ENCODE measurements around the gene PLA2G2C. TPM values are rescaled to one million over a fixed set of nuclear protein-coding genes. Genes with fewer than 3 reads are reported as not detected.
"Not testable (repeated sequence)": the region's sequence is repeated elsewhere in the genome, so short reads cannot be mapped to it uniquely, and the experiment has no call there.

Gene PLA2G2C
- total RNA-seq, 2 experiments from 2014 or later: 0.94 to 0.95 TPM

DNA sequence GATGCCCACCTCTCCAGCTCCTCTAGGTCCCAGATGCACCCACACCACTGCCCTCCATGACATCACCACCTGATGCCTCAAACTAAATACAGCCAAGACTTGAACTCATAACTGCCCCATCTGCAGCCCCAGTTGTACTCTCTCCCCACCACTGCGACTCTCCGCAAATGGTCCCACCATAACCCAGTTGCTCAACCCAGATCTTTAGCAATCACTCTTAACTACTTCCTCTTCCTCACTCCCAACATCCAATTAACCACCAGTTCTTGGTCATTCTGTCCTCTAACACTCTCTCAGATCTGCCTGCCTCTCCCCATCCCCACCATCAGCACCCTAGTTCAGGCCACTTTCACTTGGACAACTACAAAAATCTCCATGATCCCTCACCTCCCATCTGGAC, 36.8 kb upstream of the PLA2G2C start:
- Mint-ChIP-seq H3K36me3 (ENCODE audit: low read depth) (no peaks in the 10 kb centered on the region), H3K27me3 (ENCODE audit: low read depth) (peaks cover 33% of the 10 kb centered on the region), H3K4me3 (no peak overlapping the region), H3K27ac (no peak overlapping the region), H3K4me1 (ENCODE audit: low read depth) (no peaks in the 10 kb centered on the region), H3K9me3 (no peaks in the 10 kb centered on the region)
- CTCF ChIA-PET: interaction anchor here (0.7 kb wide), 1 partner anchor 11 kb away, joined by 5 read pairs; no protein-coding TSS in a partner anchor
- intact Hi-C loops (cut with micrococcal nuclease): no loop called here
- no peak for DNase-seq

DNA sequence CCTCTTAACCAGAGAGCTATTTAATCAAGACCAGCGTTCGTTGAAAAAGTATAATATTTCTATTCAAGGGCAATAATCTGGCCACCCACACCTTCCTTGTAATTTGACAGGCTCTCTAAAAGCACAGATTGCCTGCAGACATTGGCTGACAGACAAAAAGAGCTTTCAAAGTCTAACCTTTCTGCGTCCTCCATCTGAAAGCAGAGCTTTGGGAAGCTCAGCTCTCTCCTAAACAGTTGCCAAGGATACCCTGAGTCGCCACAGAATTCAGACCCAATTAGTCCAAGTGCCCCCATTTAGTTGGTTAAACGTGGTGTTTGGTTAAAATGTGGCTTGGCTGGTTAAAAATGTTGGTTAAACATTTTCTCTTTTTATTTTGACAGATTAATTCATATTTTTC, 33.7 kb upstream of the PLA2G2C start:
- CTCF ChIA-PET: interaction anchor here (0.7 to 0.9 kb wide), 2 partner anchors 157 to 212 kb away, joined by 3 read pairs; no protein-coding TSS in a partner anchor
- H3K27me3 Mint-ChIP-seq (ENCODE audit: low read depth): peaks cover 23% of the 10 kb centered on the region

GRCh38 chr1:20219053-20219452, 32.7 kb upstream of the PLA2G2C start:
- H3K9me3 Mint-ChIP-seq; H3K36me3 Mint-ChIP-seq (ENCODE audit: low read depth): not testable (repeated sequence)
- H3K27me3 Mint-ChIP-seq (ENCODE audit: low read depth): peaks cover 24% of the 10 kb centered on the region

More for the DNA sequence above, 33.7 kb upstream of the PLA2G2C start:
- no peak overlapping the region for H3K4me3 Mint-ChIP-seq
- no peak overlapping the region for H3K27ac Mint-ChIP-seq
- no peaks in the 10 kb centered on the region for H3K9me3 Mint-ChIP-seq
- intact Hi-C loops (cut with micrococcal nuclease): no loop called here
- DNase-seq: no peak
- H3K4me1 Mint-ChIP-seq (ENCODE audit: low read depth): no peaks in the 10 kb centered on the region
- no peaks in the 10 kb centered on the region for H3K36me3 Mint-ChIP-seq (ENCODE audit: low read depth)

GRCh38 chr1:20216574-20216973, 30.3 kb upstream of the PLA2G2C start:
- Mint-ChIP-seq H3K27ac (no peak overlapping the region), H3K27me3 (ENCODE audit: low read depth) (peaks cover 16% of the 10 kb centered on the region), H3K9me3 (no peaks in the 10 kb centered on the region), H3K4me3 (no peak overlapping the region), H3K4me1 (ENCODE audit: low read depth) (peaks cover 7% of the 10 kb centered on the region), H3K36me3 (ENCODE audit: low read depth) (no peaks in the 10 kb centered on the region)
- CTCF ChIA-PET: interaction anchor here (0.6 to 9.9 kb wide), 8 partner anchors 10 to 277 kb away, joined by 3 to 98 read pairs (median 3); no protein-coding TSS in a partner anchor
- intact Hi-C loops (cut with micrococcal nuclease): loop anchor here (1.0 kb wide), 2 partner anchors 214 to 278 kb away; no protein-coding TSS in a partner anchor
- DNase-seq: peak; percentile 44

More at GRCh38 chr1:20219053-20219452, 32.7 kb upstream of the PLA2G2C start:
- H3K4me3 Mint-ChIP-seq; DNase-seq; H3K27ac Mint-ChIP-seq; intact Hi-C loops (cut with micrococcal nuclease); H3K4me1 Mint-ChIP-seq (ENCODE audit: low read depth): not testable (repeated sequence)
- CTCF ChIA-PET: interaction anchor here (0.6 to 9.9 kb wide), 2 partner anchors 130 to 274 kb away, joined by 3 to 98 read pairs; no protein-coding TSS in a partner anchor

GRCh38 chr1:20215716-20216115, 29.4 kb upstream of the PLA2G2C start:
- no peaks in the 10 kb centered on the region for H3K36me3 Mint-ChIP-seq (ENCODE audit: low read depth)
- no peaks in the 10 kb centered on the region for H3K9me3 Mint-ChIP-seq
- intact Hi-C loops (cut with micrococcal nuclease): loop anchor here (1.0 kb wide), 2 partner anchors 215 to 279 kb away; no protein-coding TSS in a partner anchor
- peaks cover 21% of the 10 kb centered on the region for H3K27me3 Mint-ChIP-seq (ENCODE audit: low read depth)
- CTCF ChIA-PET: interaction anchor here (1.0 to 9.9 kb wide), 3 partner anchors 44 to 278 kb away, joined by 3 to 98 read pairs (median 3); no protein-coding TSS in a partner anchor
- no peak overlapping the region for H3K27ac Mint-ChIP-seq
- no peak for DNase-seq
- H3K4me1 Mint-ChIP-seq (ENCODE audit: low read depth): peaks cover 7% of the 10 kb centered on the region
- no peak overlapping the region for H3K4me3 Mint-ChIP-seq

DNA sequence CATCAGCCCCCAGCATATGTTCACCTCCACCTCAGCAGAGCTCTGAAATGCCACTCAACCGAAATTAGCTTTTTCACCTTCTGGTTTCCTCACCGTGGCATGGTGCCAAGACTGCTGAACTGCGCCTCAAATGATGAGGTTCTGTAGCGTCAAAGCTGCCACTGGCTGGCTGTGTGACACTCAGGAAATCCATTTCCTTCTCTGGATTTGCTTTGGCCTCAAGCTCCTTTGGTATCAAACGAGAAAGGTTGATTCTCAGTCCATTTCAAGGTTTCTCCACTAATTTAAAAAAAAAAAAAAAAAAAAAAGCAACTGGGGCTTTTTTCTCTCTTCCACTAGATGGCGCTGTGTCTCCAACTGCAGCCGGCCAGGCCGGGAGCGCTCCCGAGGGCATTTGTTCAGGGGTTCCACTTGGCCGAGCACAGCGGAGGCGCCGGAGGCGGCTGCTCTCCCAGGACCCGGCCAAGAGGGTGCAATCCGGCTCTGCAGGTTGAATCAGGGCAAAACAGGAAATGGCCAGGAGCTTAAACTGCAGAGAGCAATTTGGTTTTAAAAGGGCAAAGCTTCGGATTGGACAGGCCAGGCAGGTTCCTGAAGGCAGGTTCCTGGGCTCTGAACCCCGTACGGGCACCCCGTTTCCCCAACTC, 26.5 kb upstream of the PLA2G2C start:
- no peaks in the 10 kb centered on the region for H3K9me3 Mint-ChIP-seq
- H3K4me1 Mint-ChIP-seq (ENCODE audit: low read depth): peaks cover 7% of the 10 kb centered on the region
- H3K27ac Mint-ChIP-seq: no peak overlapping the region
- H3K27me3 Mint-ChIP-seq (ENCODE audit: low read depth): peaks cover 21% of the 10 kb centered on the region
- CTCF ChIA-PET: interaction anchor here (0.6 to 9.9 kb wide), 41 partner anchors 8 to 1086 kb away, joined by 3 to 98 read pairs (median 4); partner anchors contain the start of genes CAMK2N1 and MUL1
- intact Hi-C loops (cut with micrococcal nuclease): loop anchor here (1.0 to 2.0 kb wide), 2 partner anchors 146 to 280 kb away; no protein-coding TSS in a partner anchor
- peak; percentile 66 for DNase-seq
- no peak overlapping the region for H3K4me3 Mint-ChIP-seq
- H3K36me3 Mint-ChIP-seq (ENCODE audit: low read depth): no peaks in the 10 kb centered on the region

- Mint-ChIP-seq H3K36me3 (ENCODE audit: low read depth) (no peaks in the 10 kb centered on the region), H3K4me1 (ENCODE audit: low read depth) (peaks cover 7% of the 10 kb centered on the region), H3K27me3 (ENCODE audit: low read depth) (peaks cover 21% of the 10 kb centered on the region), H3K9me3 (no peaks in the 10 kb centered on the region), H3K27ac (no peak overlapping the region), H3K4me3 (no peak overlapping the region)
- intact Hi-C loops (cut with micrococcal nuclease): loop anchor here (2.0 kb wide), 1 partner anchor 147 kb away; no protein-coding TSS in a partner anchor
- no peak for DNase-seq
- CTCF ChIA-PET: interaction anchor here (0.6 to 9.9 kb wide), 28 partner anchors 9 to 1087 kb away, joined by 3 to 98 read pairs (median 4); partner anchors contain the start of genes CAMK2N1 and MUL1
Measured at GRCh38 chr1:20212085-20212684, 25.9 kb upstream of the PLA2G2C start.

DNA sequence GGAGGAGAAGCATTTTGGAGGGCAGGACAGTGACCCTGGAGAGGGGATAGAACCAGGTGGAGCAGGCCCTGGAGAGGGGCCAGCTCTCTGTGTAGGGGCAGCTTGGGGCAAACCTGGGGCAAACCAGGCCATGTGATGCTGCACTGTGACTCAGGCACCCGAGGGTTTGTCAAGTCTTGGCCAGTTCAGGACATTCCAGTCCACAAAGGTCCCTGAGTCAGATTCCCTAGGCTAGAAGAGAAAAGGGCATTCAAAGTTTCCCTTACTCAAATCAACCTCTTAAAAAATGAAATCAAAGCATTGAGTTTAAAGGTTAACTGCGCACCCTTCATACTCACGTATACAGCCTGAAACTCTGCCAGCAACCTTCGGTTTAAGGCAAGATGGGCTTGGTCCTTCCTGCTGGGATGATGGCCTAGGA, 25.2 kb upstream of the PLA2G2C start:
- intact Hi-C loops (cut with micrococcal nuclease): no loop called here
- Mint-ChIP-seq H3K9me3 (no peaks in the 10 kb centered on the region), H3K4me3 (no peak overlapping the region), H3K36me3 (ENCODE audit: low read depth) (no peaks in the 10 kb centered on the region), H3K4me1 (ENCODE audit: low read depth) (peaks cover 7% of the 10 kb centered on the region), H3K27me3 (ENCODE audit: low read depth) (peaks cover 21% of the 10 kb centered on the region), H3K27ac (no peak overlapping the region)
- no peak for DNase-seq
- CTCF ChIA-PET: interaction anchor here (1.1 to 9.9 kb wide), 5 partner anchors 10 to 282 kb away, joined by 3 to 98 read pairs (median 7); partner anchors contain the start of gene CAMK2N1

DNA sequence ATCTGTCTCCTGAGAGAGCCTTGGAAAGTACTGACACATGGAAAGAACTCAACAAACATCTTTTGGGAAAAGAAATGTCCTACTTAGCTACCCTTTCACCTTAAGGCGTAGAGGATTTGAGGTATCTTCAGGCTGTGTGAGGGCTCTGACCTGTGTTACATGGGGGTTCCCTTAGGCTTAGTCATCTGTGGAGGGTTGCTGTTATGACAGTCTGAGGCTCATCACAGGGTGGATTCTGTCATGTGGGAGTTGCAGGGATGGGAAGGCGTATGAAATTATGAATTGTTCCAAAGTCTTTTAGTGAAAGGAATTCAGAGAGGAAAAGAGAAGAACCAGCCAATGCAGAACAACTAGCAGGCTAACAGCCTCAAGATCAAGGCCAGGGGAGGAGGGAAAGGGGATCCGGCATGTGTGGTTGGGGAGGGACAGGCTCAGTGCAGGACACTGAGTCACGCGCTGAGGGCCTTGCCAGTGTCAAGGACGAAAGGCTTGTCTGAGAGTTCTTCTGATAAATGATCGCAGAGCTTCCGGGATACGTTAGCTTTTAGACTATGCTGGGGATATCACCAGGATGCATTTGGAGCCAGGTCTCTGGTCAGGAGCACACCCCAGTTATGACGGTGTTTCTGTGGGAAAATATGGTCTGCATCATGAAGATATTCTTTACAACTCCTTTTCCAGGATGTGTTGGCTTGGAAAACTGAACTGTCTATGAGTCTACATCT, 24.6 kb upstream of the PLA2G2C start:
- Mint-ChIP-seq H3K27me3 (ENCODE audit: low read depth) (peaks cover 21% of the 10 kb centered on the region), H3K4me3 (no peak overlapping the region), H3K27ac (no peak overlapping the region), H3K4me1 (ENCODE audit: low read depth) (peaks cover 7% of the 10 kb centered on the region), H3K9me3 (no peaks in the 10 kb centered on the region), H3K36me3 (ENCODE audit: low read depth) (no peaks in the 10 kb centered on the region)
- DNase-seq: no peak
- intact Hi-C loops (cut with micrococcal nuclease): no loop called here
- CTCF ChIA-PET: interaction anchor here (0.7 to 9.9 kb wide), 3 partner anchors 220 to 343 kb away, joined by 3 to 98 read pairs (median 5); no protein-coding TSS in a partner anchor

GRCh38 chr1:20209471-20209870, 23.2 kb upstream of the PLA2G2C start:
- no peak overlapping the region for H3K4me3 Mint-ChIP-seq
- intact Hi-C loops (cut with micrococcal nuclease): no loop called here
- H3K4me1 Mint-ChIP-seq (ENCODE audit: low read depth): peaks cover 7% of the 10 kb centered on the region
- no peaks in the 10 kb centered on the region for H3K36me3 Mint-ChIP-seq (ENCODE audit: low read depth)
- no peak for DNase-seq
- CTCF ChIA-PET: interaction anchor here (1.1 kb wide), 1 partner anchor 221 kb away, joined by 5 read pairs; no protein-coding TSS in a partner anchor
- H3K9me3 Mint-ChIP-seq: no peaks in the 10 kb centered on the region
- peaks cover 11% of the 10 kb centered on the region for H3K27me3 Mint-ChIP-seq (ENCODE audit: low read depth)
- no peak overlapping the region for H3K27ac Mint-ChIP-seq

DNA sequence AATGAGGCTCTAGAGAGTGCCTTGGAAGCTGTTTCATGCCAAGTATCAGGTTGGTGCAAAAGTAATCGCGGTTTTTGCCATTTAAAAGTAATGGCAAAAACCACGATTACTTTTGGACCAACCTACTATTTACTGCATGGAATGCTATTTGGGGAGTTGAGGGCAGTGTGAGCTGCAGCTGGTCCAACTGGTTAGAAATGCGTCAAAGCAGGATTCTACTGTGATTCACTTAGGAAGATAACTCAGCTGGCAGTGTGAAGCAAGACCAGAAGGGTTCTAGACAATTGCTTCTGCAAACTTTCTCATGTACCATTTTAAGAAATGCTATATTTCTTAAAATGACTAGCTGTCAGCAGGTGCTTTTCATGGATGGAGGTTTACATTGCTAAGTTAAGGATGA, 21.2 kb upstream of the PLA2G2C start:
- peaks cover 6% of the 10 kb centered on the region for H3K27me3 Mint-ChIP-seq (ENCODE audit: low read depth)
- DNase-seq: no peak
- intact Hi-C loops (cut with micrococcal nuclease): no loop called here

GRCh38 chr1:20202166-20202565, 15.8 kb upstream of the PLA2G2C start:
- Mint-ChIP-seq H3K27ac (no peak overlapping the region), H3K27me3 (ENCODE audit: low read depth) (peaks cover 2% of the 10 kb centered on the region), H3K9me3 (no peaks in the 10 kb centered on the region), H3K36me3 (ENCODE audit: low read depth) (no peaks in the 10 kb centered on the region), H3K4me3 (no peak overlapping the region), H3K4me1 (ENCODE audit: low read depth) (no peaks in the 10 kb centered on the region)
- intact Hi-C loops (cut with micrococcal nuclease): no loop called here
- DNase-seq: no peak
- CTCF ChIA-PET: interaction anchor here (0.7 kb wide), 2 partner anchors 164 to 478 kb away, joined by 3 to 4 read pairs; no protein-coding TSS in a partner anchor

More for the DNA sequence above, 21.2 kb upstream of the PLA2G2C start:
- Mint-ChIP-seq H3K4me1 (ENCODE audit: low read depth) (peaks cover 4% of the 10 kb centered on the region), H3K27ac (no peak overlapping the region), H3K4me3 (no peak overlapping the region), H3K36me3 (ENCODE audit: low read depth) (no peaks in the 10 kb centered on the region), H3K9me3 (no peaks in the 10 kb centered on the region)
- CTCF ChIA-PET: no interaction called here
